Trophoblast cell (in vitro differentiated cells and primary cell): ENCODE results near the gene DTWD2.

Experiments
- DNase-seq, 2 donors: peaks; one replicate each; pipeline ENCODE4 v3.0.0-alpha.2; 2016
- H2AFZ ChIP-seq: 2 replicates; pipeline ENCODE4 v1.6.1; 2013; ENCODE audit warnings: low read length, moderate library complexity, mild to moderate bottlenecking; ENCODE audit not compliant: insufficient read depth, poor library complexity
- H2AK5ac ChIP-seq: 2 replicates; pipeline ENCODE4 v1.6.1; 2013; ENCODE audit warnings: mild to moderate bottlenecking, low read length
- H2BK120ac ChIP-seq: 2 replicates; pipeline ENCODE4 v1.6.1; 2013; ENCODE audit warnings: low read length, mild to moderate bottlenecking, moderate library complexity; ENCODE audit not compliant: insufficient read depth, poor library complexity
- H2BK12ac ChIP-seq: 2 replicates; pipeline ENCODE4 v1.6.1; 2013; ENCODE audit warnings: mild to moderate bottlenecking, low read length, moderate library complexity
- H2BK5ac ChIP-seq: 2 replicates; pipeline ENCODE4 v1.6.1; 2013; ENCODE audit warnings: low read length, low read depth, moderate library complexity, mild to moderate bottlenecking; ENCODE audit not compliant: poor library complexity
- H3K14ac ChIP-seq: 2 replicates; pipeline ENCODE4 v1.6.1; 2013; ENCODE audit warnings: mild to moderate bottlenecking, low read length
- H3K18ac ChIP-seq: 2 replicates; pipeline ENCODE4 v1.6.1; 2013; ENCODE audit warnings: mild to moderate bottlenecking, low read length
- H3K23ac ChIP-seq: 2 replicates; pipeline ENCODE4 v1.6.1; 2013; ENCODE audit warnings: low read length
- H3K27ac ChIP-seq: 2 replicates; pipeline ENCODE4 v1.5.1; 2013; ENCODE audit warnings: low read depth, mild to moderate bottlenecking, inconsistent platforms, low read length, moderate library complexity
- H3K27me3 ChIP-seq: 2 replicates; pipeline ENCODE4 v1.6.1; 2013; ENCODE audit warnings: inconsistent platforms, mild to moderate bottlenecking, low read length, moderate library complexity; ENCODE audit not compliant: insufficient read depth
- H3K36me3 ChIP-seq, 2 experiments: 1 replicate in 1 of 2; 2 replicates in 1 of 2; pipeline ENCODE4 v1.6.1; 2013; ENCODE audit warnings: low read length in 2 of 2, mild to moderate bottlenecking in 2 of 2, moderate library complexity in 1 of 2; ENCODE audit not compliant: insufficient read depth in 2 of 2, control insufficient read depth in 1 of 2
- H3K4ac ChIP-seq: 2 replicates; pipeline ENCODE4 v1.6.1; 2013; ENCODE audit warnings: low read depth, mild to moderate bottlenecking, low read length, moderate library complexity
- H3K4me1 ChIP-seq, 2 experiments: 1 replicate in 1 of 2; 2 replicates in 1 of 2; pipeline ENCODE4 v1.6.1; 2013; ENCODE audit warnings: low read length in 2 of 2, mild to moderate bottlenecking in 2 of 2, moderate library complexity in 1 of 2; ENCODE audit not compliant: insufficient read depth in 2 of 2, control insufficient read depth in 1 of 2
- H3K4me2 ChIP-seq: 2 replicates; pipeline ENCODE4 v1.6.1; 2013; ENCODE audit warnings: inconsistent platforms, mild to moderate bottlenecking, low read length, moderate library complexity
- H3K4me3 ChIP-seq: 2 replicates; pipeline ENCODE4 v1.5.1; 2013; ENCODE audit warnings: mild to moderate bottlenecking, low read depth, low read length, inconsistent platforms
- H3K79me1 ChIP-seq: one replicate; pipeline ENCODE4 v1.6.1; 2013; ENCODE audit warnings: low read length
- H3K79me2 ChIP-seq: 2 replicates; pipeline ENCODE4 v1.6.1; 2013; ENCODE audit warnings: low read length, mild to moderate bottlenecking; ENCODE audit not compliant: control insufficient read depth, insufficient read depth, poor library complexity
- H3K9ac ChIP-seq: 2 replicates; pipeline ENCODE4 v1.6.1; 2013; ENCODE audit warnings: mild to moderate bottlenecking, low read length
- H3K9me3 ChIP-seq: 2 replicates; pipeline ENCODE4 v1.6.1; 2013; ENCODE audit warnings: low read depth, mild to moderate bottlenecking, control low read depth, inconsistent platforms, low read length; ENCODE audit not compliant: insufficient read depth
- H4K12ac ChIP-seq: 2 replicates; pipeline ENCODE4 v1.6.1; 2013; ENCODE audit warnings: low read depth, mild to moderate bottlenecking, low read length, moderate library complexity
- H4K8ac ChIP-seq: 2 replicates; pipeline ENCODE4 v1.6.1; 2013; ENCODE audit warnings: low read depth, mild to moderate bottlenecking, low read length, moderate library complexity
- H4K91ac ChIP-seq: one replicate; pipeline ENCODE4 v1.6.1; 2013; ENCODE audit warnings: low read depth, mild to moderate bottlenecking, low read length, moderate library complexity
- WGBS: extraction: QIAGEN DNeasy Blood & Tissue Kit; methylation state at CpG from one replicate; pipeline ENCODE4 v1.1.7; 2013; ENCODE audit warnings: missing lambda C conversion rate; ENCODE audit not compliant: insufficient read length, insufficient coverage; ENCODE audit errors: extremely low coverage; 5-methylcytosine and 5-hydroxymethylcytosine counted together

The DTWD2 gene

DNA sequence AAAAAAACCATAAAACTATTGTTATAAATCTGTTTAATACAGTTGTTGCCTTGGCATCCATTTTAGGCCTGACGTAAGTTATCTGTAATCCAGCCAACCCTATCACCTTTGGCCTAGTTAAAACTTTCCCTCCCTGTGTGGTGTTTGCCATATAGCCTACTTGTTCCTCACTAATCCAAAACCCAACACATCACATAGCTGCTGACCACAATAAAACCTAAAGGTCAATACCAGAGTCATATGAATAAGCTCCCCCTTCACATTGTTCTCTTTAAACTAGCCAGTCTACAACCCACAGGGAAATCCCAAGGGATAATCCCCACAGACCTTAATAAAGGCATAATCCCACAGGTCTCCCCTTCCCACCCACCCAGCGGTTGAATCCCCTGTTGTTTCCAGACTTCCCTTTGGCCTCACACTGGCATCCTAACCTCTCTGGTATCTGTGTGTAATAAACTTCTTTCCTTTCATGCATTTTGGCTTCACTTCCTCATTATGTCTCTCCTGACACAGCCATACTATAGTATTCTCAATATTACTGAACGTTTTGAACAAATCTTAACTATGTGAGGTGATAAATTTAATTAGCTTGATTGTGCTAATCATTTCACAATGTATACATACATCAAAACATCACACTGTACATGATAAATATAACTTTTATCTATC is 50.8 kb downstream of the DTWD2 start:
- no peaks in the 10 kb centered on the region for H3K27me3 ChIP-seq
- no peak overlapping the region for H3K4me3 ChIP-seq
- no peaks in the 10 kb centered on the region for H3K9me3 ChIP-seq
- H4K8ac ChIP-seq: no peak overlapping the region
- no peak overlapping the region for H3K23ac ChIP-seq
- no peak overlapping the region for H3K9ac ChIP-seq
- no peak overlapping the region for H2AK5ac ChIP-seq
- H2BK5ac ChIP-seq: no peak overlapping the region
- no peaks in the 10 kb centered on the region for H3K4me1 ChIP-seq
- H3K18ac ChIP-seq: no peak overlapping the region
- H3K36me3 ChIP-seq: no peaks in the 10 kb centered on the region
- no peak overlapping the region for H3K14ac ChIP-seq
- H3K4ac ChIP-seq: no peak overlapping the region
- H2AFZ ChIP-seq: no peak overlapping the region
- H3K79me2 ChIP-seq: no peaks in the 10 kb centered on the region
- WGBS: no CpG with 5 or more reads among the region's 3 CpGs
- no peak overlapping the region for H3K27ac ChIP-seq
- no peak overlapping the region for H2BK12ac ChIP-seq
- no peaks in the 10 kb centered on the region for H3K79me1 ChIP-seq
- H2BK120ac ChIP-seq: no peak overlapping the region
- no peak overlapping the region for H4K91ac ChIP-seq
- H4K12ac ChIP-seq: no peak overlapping the region
- no peak for DNase-seq
- H3K4me2 ChIP-seq: no peak overlapping the region

DNA sequence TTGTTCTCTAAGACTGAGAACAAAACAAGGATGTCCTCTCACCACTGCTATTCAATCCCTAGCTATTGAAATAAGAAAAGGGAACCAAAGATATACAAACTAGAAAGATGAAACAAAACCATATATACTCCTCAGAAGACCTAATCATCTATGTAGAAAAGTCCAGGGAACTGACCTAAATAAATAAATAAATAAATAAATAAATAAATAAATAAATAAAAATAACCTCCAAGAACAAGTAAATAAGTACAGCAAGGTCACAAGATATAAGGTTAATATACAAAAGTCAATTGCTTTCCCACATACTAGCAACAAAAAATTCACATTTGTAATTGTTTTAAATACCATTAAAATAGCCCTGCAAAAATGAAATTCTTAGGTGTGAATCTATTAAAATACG is 54.6 kb downstream of the DTWD2 start:
- H3K36me3 ChIP-seq: no peaks in the 10 kb centered on the region
- H2BK120ac ChIP-seq: no peak overlapping the region
- no peak overlapping the region for H3K4ac ChIP-seq
- DNase-seq: no peak
- H2BK5ac ChIP-seq: no peak overlapping the region
- no CpG with 5 or more reads among the region's 1 CpG for WGBS
- H3K9ac ChIP-seq: no peak overlapping the region
- no peak overlapping the region for H2AFZ ChIP-seq
- H3K27me3 ChIP-seq: no peaks in the 10 kb centered on the region
- H2AK5ac ChIP-seq: no peak overlapping the region
- H4K12ac ChIP-seq: no peak overlapping the region
- no peak overlapping the region for H4K8ac ChIP-seq
- H3K4me3 ChIP-seq: no peak overlapping the region
- no peaks in the 10 kb centered on the region for H3K79me2 ChIP-seq
- H3K18ac ChIP-seq: no peak overlapping the region
- no peak overlapping the region for H2BK12ac ChIP-seq
- H3K14ac ChIP-seq: no peak overlapping the region
- no peaks in the 10 kb centered on the region for H3K4me1 ChIP-seq
- no peaks in the 10 kb centered on the region for H3K79me1 ChIP-seq
- no peak overlapping the region for H3K23ac ChIP-seq
- H4K91ac ChIP-seq: no peak overlapping the region
- no peak overlapping the region for H3K27ac ChIP-seq
- H3K4me2 ChIP-seq: no peak overlapping the region
- no peaks in the 10 kb centered on the region for H3K9me3 ChIP-seq

DNA sequence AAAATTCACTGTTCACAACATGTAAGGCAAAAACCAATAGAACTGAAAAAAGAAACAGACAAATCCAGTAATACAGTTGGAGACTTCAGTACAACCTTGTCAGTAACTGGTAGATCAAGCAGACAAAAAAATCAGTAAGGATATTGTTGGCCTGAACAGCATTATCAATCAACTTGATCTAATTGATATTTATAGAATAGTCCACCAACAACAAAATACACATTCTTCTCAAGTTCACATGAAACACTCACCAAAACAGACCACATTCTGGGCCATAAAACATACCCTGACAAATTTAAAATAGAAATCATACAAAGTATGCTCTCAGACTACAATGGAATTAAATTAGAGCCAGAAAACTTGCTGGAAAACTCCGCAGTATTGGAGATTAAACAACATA is 56.8 kb downstream of the DTWD2 start:
- Histone ChIP-seq H3K4me3 (no peak overlapping the region), H2BK120ac (no peak overlapping the region), H3K4me1 (no peaks in the 10 kb centered on the region), H3K9me3 (no peaks in the 10 kb centered on the region), H3K4me2 (no peak overlapping the region), H2BK12ac (no peak overlapping the region), H3K4ac (no peak overlapping the region), H2BK5ac (no peak overlapping the region), H2AFZ (no peak overlapping the region), H3K36me3 (no peaks in the 10 kb centered on the region), H4K91ac (no peak overlapping the region), H3K14ac (no peak overlapping the region), H3K27me3 (no peaks in the 10 kb centered on the region), H3K79me2 (no peaks in the 10 kb centered on the region), H3K18ac (no peak overlapping the region), H3K23ac (no peak overlapping the region), H3K9ac (no peak overlapping the region), H4K12ac (no peak overlapping the region), H4K8ac (no peak overlapping the region), H2AK5ac (no peak overlapping the region), H3K27ac (no peak overlapping the region), H3K79me1 (no peaks in the 10 kb centered on the region)
- WGBS: no CpG with 5 or more reads among the region's 1 CpG
- no peak for DNase-seq

DNA sequence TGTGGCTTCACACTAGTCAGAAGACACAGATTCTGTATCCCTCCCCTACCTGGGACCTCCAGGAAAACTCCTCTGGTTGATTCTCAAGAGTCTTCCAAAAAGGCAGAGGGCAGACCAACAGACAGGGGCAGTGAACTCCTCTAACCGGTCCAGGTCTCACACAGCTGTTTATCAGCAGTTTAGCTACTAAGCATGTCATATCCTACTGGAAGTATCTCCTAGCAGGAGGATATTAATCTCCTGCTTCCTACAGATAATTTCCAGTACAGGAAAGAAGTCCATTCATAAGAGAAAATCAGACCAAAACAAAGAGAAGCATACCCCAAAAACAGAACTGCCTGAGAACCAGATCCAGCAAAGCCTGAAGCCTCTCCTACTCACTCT is 64.3 kb downstream of the DTWD2 start:
- Histone ChIP-seq H3K4me3 (no peak overlapping the region), H4K12ac (no peak overlapping the region), H3K14ac (no peak overlapping the region), H3K27ac (no peak overlapping the region), H3K4me1 (no peaks in the 10 kb centered on the region), H3K9ac (no peak overlapping the region), H2BK120ac (no peak overlapping the region), H3K23ac (no peak overlapping the region), H2BK5ac (no peak overlapping the region), H3K27me3 (no peaks in the 10 kb centered on the region), H2BK12ac (no peak overlapping the region), H3K18ac (no peak overlapping the region), H3K79me1 (no peaks in the 10 kb centered on the region), H2AK5ac (no peak overlapping the region), H3K4me2 (no peak overlapping the region), H3K9me3 (no peaks in the 10 kb centered on the region), H2AFZ (no peak overlapping the region), H3K4ac (no peak overlapping the region), H3K79me2 (no peaks in the 10 kb centered on the region), H3K36me3 (no peaks in the 10 kb centered on the region), H4K91ac (no peak overlapping the region), H4K8ac (no peak overlapping the region)
- no CpG with 5 or more reads among the region's 1 CpG for WGBS
- DNase-seq: no peak
